NCI-H1436 treated with DMSO at 0.1 percent for 48 hours (cell line): ENCODE results near the gene SLMAP.
"Not testable (repeated sequence)": the region's sequence is repeated elsewhere in the genome, so short reads cannot be mapped to it uniquely, and the experiment has no call there.

Experiments used
- DNase-seq: peaks from one replicate; lab custom pipeline; 2025; lab: John Stamatoyannopoulos, UW

The SLMAP gene

GRCh38 chr3:57794501-57794900 is 38.4 kb downstream of the SLMAP start:
- no peak for DNase-seq

DNA sequence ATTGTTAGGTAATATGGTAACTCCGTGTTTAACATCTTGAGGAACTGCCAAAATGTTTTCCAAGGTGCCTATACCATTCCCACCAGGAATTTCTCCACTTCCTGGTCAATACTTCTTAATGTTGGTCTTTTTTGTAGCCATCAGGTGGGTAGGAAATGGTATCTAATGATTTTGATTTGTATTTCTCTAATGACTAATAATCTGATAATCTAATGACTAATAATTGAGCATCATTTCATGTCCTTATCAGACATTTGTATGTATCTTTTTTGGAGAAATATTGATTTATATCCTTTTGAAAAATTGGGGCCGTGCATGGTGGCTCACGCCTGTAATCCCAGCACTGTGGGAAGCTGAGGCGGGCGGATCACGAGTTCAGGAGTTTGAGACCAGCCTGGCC is 38.8 kb downstream of the SLMAP start:
- DNase-seq = no peak

DNA sequence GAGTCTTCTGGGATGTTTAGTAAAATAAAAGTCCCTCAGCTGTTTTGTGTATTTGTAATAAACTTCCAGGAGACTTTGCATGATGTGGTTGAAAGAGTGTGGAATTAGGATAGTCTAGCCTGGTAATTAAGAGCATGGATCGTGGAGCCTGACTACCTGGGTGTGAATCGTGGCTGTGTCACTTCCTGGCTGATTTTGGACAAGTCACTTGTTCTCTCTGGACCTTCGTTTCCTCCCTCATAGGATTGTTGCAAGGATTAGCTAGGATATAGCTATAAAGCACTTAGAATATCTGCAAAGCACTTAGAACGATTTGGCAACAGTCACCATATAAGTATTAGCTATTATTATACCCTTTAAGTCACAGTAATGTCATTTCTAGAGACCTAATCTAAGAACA is 40.2 kb downstream of the SLMAP start:
- no peak for DNase-seq

GRCh38 chr3:57797701-57798487 is 41.8 kb downstream of the SLMAP start:
- DNase-seq = no peak

- DNase-seq = no peak
These were observed 47.6 kb downstream of the SLMAP start for GRCh38 chr3:57803647-57804081.

- DNase-seq = no peak
These were observed 49.2 kb downstream of the SLMAP start for GRCh38 chr3:57805266-57805665.

- DNase-seq = no peak
These were observed 49.6 kb downstream of the SLMAP start for GRCh38 chr3:57805674-57806073.

DNA sequence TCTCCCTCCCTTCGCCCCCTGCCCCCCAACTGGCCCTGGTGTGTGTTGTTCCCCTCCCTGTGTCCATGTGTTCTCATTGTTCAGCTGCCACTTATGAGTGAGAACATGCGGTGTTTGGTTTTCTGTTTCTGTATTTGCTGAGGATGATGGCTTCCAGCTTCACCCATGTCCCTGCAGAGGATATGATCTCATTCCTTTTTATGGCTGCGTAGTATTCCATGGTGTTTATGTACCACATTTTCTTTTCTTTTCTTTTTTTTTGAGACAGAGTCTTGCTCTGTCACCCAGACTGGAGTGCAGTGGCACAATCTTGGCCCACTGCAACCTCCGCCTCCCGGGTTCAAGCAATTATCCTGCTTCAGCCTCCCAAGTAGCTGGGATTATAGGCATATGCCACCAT is 50.1 kb downstream of the SLMAP start:
- DNase-seq = not testable (repeated sequence)

- DNase-seq = no peak
These were observed 53.0 kb downstream of the SLMAP start for GRCh38 chr3:57808961-57809608.

DNA sequence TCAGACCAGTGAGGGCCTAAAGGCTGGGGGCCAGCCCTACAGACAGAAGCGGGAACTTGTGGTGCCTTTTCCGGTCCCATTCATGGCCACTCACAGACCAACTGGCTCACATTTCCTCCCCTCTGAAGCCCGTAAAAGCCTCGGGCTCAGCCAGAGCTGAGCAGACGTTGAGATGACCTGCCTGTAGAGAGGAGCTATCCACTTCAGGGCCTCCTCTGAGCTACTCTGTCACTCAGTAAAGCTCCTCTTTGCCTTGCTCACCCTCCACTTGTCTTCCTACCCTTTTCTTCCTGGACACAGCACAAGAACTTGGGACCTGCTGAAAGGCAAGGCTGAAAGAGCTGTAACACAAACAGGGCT is 53.5 kb downstream of the SLMAP start:
- DNase-seq = no peak

GRCh38 chr3:57810048-57810447 is 53.9 kb downstream of the SLMAP start:
- DNase-seq = no peak

DNA sequence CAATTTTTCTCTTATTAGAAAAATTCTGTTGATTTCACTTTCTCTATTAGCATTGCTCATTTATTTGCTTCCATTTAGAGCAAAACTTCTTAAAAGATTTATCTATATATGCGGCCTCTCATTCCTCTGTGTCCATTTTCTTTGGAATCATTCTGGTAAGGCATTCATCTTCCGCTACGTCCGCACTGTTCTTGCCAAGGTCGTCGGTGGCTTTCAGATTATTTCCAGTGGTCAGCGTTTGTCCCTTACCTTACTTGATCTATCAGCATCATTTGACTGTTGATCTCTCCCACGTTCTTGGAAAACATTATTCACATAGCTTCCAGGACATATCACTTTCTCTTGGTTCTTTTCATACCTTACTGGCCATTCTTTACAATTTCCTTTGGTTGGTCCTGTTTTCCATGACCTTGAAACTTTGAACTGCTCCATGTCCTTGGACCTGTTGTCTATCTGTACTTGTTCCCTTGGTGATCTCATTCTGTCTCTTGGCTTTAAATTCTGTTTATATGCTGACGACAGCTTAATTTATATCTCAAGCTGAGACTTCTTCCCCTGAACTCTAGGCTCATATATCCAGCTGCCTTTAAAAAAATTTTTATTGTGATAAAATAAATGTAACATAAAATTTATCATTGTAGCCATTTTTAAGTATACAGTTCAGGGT is 54.5 kb downstream of the SLMAP start:
- DNase-seq = no peak

DNA sequence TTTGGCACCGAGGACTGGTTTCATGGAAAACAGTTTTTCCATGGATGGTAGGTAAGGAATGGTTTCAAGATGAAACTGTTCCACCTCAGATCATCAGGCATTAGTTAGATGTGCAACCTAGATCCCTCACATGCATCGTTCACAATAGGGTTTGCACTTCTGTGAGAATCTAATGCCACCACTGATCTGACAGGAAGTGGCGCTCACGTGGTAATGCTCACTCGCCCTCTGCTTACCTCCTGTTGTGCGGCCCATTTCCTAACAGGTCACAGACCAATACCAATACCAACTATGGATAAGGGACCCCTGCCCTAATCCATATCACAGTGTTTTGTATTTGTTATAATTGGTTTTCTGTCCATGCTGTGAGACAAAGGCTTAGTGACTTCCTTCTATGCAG is 58.9 kb downstream of the SLMAP start:
- no peak for DNase-seq

GRCh38 chr3:57816471-57817095 is 60.5 kb downstream of the SLMAP start:
- no peak for DNase-seq

DNA sequence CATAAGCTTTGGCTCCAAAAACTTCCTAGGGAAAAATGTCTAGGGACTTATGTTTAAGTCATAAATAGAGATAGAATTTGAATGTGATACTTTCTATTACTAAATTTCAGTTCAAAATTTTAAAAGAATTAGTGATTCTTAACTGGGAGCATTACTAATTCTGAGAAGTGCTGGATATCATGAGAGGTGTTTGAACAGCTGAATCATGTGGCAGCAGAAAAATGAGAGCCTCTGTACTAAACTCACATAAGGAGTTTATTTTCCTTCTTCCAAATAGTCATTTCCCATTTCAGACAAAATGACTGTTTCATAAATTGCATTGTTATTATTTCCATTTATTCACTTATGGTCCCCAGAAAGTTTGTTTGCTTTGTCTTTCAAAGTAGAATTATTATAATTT is 62.7 kb downstream of the SLMAP start:
- DNase-seq = no peak

DNA sequence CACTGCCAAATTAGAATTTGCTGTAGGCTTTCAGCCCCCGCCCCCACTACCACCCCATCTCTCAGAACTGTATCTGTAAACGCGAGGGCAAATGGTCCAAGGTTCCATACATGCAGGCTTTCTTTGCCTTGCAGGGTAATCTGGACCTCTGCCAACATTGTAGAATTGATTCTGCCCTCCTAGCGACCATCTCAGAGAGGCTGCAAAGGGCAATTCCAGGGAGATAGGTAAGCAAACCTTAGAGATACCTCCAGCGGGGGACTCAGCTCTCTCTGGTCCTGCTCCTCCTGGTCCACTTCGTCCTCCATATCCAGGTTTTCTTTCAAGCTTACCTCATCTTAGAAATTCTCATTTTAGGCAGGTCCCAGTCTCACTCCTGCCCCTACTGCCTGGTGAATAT is 64.4 kb downstream of the SLMAP start:
- DNase-seq = no peak

DNA sequence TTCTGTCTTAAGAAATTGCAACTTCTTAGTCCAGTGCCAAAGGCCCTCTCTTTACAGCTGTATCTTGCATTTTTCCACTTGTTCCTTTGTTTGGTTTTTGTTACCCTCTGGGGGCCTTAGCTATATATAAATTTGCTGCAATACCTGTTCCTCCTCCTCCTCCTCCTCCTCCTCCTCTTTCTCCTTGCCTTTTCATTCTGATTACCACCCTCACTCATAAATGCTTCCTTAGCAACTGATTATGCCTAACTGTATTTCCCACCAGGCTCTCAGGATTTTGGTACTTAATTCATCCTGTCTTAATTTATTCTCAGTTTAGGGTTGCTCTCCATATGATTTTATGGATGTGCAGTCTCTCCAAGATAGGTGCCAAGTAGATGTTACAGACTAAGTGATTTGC is 65.7 kb downstream of the SLMAP start:
- no peak for DNase-seq

- no peak for DNase-seq
These were observed 66.6 kb downstream of the SLMAP start for GRCh38 chr3:57822686-57823085.

GRCh38 chr3:57825116-57825515 is 69.0 kb downstream of the SLMAP start:
- no peak for DNase-seq

DNA sequence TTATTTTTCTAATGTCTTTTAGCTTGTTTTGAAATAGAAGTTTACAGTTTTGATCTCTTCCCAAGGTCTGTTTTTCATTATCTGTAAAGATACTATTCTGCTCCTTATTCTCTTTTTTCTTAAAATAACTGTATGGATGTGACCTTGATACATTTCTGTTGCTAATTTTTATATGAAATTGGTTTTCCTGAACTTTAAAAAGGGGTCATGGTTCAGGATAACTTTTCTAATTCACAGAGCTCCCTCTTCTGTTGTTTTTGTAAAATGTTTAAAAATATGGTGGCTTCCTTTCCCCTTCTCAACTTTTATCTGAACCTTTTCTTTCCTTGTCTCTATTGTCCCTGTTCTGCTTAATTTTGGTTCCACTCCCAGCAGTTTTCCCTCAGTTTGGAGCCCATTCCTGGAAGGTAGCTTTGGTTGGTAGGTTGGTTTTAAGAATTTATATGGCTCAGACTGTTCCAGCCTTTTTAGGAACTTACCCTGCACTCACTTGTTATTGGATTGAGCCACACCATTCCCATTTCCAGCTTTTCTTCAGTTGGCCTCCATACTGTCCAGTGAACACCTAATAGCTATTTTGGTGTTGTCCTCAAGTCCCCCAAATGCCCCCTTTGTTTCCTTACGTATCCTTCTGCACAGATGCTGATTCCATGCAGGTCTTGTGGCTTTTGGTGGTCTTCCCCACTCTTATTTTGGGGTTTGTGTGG is 70.3 kb downstream of the SLMAP start:
- no peak for DNase-seq

GRCh38 chr3:57826952-57827723 is 71.0 kb downstream of the SLMAP start:
- no peak for DNase-seq
